DLD1 (cell line): ENCODE results near the gene AP2A2.

Experiments
- in situ Hi-C: cut with HindIII; loops from 2 replicates; pipeline ENCODE4 v1.10.0; 2017; ENCODE audit warnings: low sequenced_read_pairs

AP2A2 gene

DNA sequence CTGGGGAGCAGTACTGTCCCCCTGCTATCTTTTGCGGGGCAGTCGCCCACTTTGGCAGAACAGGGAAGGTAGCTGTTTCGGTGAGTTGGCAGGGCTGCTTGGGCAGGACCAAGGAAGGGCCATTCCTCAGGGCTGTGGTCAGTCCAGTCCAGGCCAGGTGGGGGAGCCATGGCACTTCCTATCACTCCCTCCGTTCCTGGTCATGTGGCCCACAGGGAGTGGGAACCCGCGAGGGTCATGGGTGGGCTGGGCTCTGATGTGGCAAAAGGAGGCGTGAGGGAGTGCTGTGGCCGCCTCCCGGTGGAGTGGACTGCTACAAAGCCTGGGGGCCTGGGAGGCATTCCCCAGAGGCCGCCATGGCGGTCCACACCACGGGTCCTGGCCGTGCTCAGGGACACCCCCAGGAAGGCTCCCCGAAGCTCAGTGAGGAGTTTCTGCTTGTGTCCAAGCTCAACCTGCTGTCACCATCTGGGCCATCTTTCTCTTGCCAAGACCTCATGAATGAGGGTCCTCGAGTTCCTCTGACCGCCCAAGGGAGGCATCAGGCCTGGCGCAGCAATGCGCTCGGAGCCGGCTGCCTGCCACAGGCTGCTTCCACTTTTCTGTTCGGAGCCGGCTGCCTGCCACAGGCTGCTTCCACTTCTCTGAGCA is 27.0 kb upstream of the AP2A2 start:
- in situ Hi-C loops, result no loop called here

DNA sequence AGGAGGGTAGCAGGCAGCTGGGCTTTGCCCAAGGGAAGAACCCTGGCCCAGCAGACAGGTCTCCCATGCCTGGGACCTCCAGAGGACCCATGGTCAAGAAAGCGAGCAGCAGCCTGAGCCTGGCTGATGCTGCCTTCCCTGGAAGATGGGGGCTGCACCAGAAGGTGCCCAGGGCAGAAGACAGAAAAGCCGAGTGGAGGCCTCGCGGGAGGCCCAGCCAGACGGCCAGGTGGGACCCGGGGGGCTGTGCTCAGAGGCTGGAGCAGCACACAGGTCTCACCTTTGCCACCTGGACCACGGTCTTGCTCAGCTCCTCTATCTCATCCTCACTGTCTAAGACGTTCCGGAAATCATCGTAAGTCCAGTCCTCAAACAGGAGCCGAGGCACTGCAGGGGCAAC is 25.9 kb upstream of the AP2A2 start:
- in situ Hi-C loops, result loop anchor here (25.0 kb wide), 1 partner anchor 313 kb away; the partner anchor contains the start of gene MUC5B

DNA sequence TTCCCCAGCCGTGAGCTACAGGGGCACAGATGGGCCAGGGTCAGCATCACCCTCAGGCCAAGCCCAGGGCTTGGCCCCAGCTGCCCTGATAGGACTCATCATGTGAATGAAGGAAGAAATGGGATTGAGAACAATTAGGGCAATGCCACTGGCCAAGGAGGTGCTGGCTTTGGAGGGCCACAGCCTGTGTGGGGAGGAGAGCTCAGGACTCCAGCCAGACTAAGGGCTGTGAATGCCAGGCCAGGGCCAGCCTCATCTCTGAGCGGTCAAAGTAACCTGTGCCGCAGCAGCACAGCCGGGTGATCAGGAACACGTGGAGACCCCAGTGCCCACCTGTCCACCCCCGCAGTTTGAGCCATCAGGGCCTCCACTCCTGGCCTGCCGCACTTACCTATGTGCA is 25.1 kb upstream of the AP2A2 start:
- in situ Hi-C loops, result loop anchor here (25.0 kb wide), 1 partner anchor 312 kb away; the partner anchor contains the start of gene MUC5B

DNA sequence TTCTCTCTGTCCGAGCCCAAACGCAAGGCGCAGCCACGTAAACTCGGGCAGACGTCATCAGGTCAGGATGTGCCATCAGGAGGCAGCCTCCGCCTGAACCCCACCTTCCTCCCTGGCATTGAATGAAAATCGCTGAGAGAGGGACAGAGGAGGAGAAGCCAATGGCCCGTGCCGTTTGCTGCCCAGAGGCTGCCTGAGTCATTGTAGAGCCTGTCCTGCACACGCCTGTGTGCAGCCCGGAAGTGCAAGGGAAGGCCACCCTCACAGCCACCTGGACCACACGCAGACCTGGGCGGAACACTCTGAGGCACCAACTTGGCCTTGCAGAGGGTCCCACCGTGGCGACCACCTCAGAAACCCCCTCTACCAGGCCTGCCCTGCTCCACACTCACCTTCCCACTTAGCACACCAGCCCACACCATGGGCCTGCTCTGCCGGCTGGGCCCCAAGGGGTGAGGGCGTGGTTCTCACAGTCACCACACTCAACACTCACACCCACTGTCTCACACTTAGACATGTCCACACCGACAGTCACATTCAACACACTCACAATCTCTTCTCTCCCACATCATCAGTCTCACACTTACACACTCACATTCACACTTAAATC is 24.1 kb upstream of the AP2A2 start:
- in situ Hi-C loops, result loop anchor here (25.0 kb wide), 1 partner anchor 311 kb away; the partner anchor contains the start of gene MUC5B

DNA sequence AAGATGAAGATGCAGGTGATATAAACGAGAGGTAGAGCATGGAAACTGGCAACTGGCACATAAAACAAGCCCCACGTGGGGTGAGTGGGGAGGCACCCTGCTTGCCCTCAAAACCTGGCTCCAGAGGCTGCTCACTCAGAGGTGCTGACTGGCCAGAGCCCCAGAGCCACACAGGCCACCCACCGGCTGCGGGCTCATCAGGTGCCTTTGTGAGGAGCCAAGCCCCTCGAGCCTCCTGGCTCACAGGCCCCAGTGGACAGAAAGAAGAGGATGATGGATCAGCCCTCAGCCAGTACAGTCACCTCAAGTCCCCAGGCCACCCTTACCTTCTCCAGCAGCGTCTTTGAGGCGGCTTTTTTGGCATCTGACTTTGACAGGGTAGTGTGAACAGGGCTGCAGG is 21.3 kb upstream of the AP2A2 start:
- in situ Hi-C loops, result loop anchor here (25.0 kb wide), 1 partner anchor 308 kb away; the partner anchor contains the start of gene MUC5B

DNA sequence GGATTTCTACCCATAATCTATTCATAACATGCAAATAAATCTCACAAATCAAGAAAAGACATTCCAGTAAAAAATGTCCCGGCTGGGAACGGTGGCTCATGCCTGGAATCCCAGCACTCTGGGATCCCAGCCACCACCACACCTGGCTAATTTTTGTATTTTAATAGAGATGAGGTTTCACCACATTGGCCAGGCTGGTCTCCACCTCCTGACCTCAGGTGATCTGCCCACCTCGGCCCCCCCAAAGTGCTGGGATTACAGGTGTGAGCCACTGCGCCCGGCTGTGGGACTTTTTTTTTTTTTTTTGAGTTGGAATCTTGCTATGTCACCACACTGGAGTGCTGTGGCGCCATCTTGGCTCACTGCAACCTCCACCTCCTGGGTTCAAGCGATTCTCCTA is 19.7 kb upstream of the AP2A2 start:
- in situ Hi-C loops, result loop anchor here (5.0 to 25.0 kb wide), 2 partner anchors 146 to 306 kb away; partner anchors contain the start of gene MUC5B

DNA sequence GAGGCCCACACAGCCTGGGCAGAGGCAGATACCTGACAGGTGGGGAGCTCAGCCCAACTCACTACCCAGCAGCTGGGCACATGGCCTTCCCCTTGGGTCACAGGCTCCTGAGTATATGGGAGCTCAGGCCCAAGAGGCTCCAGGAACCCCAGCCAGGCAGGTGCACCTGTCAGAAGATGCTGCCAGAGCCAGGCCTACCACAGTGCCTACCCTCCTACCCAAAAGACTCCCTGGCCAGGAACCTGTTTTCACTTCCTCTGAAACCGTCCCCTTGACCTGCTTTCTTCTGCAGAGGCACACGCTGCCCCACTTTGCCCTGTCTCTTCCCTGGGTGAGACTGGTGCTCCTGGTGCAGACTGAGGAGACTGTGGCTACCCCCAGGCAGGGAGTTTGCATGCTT is 18.0 kb upstream of the AP2A2 start:
- in situ Hi-C loops, result loop anchor here (5.0 to 25.0 kb wide), 2 partner anchors 145 to 305 kb away; partner anchors contain the start of gene MUC5B

DNA sequence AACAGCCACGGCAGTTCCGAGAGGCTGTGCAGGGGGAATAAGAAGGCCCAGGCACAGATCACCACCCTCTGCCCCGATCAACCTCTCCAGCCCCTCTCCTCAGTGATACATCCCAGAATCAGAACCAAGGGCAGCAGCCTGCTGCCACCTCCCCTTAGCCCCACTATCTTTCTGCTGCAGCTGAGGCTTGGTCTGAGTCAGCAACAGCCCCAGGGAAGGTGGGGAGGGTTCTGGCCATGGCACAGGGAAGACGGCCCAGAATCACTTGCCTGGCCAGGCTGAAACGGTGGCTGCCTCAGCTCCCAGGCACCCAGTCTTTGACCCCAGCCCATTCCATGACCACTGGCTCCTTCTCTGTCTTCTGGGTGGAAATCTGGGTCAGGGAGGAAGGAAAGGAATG is 17.4 kb upstream of the AP2A2 start:
- in situ Hi-C loops, result loop anchor here (5.0 to 25.0 kb wide), 2 partner anchors 144 to 304 kb away; partner anchors contain the start of gene MUC5B

DNA sequence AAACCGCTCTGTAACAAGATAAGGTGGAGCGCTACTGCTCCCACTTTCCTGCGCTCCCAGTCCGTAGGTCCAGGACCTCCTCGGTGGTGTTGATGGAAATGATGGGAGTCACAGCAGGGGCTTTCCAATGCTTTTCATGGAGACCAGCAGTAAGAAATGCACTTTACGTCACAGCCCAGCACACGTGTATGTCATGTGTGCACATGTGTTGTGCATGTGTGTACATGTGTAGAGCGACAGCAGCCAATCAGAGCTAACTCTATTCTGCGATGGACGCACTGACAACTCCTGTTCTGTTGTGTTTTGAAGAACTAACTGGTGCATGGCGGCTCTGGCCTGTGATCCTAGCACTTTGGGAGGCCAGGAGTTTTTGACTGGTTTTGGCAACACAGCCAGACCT is 16.3 kb upstream of the AP2A2 start:
- in situ Hi-C loops, result loop anchor here (5.0 to 25.0 kb wide), 2 partner anchors 143 to 303 kb away; partner anchors contain the start of gene MUC5B

DNA sequence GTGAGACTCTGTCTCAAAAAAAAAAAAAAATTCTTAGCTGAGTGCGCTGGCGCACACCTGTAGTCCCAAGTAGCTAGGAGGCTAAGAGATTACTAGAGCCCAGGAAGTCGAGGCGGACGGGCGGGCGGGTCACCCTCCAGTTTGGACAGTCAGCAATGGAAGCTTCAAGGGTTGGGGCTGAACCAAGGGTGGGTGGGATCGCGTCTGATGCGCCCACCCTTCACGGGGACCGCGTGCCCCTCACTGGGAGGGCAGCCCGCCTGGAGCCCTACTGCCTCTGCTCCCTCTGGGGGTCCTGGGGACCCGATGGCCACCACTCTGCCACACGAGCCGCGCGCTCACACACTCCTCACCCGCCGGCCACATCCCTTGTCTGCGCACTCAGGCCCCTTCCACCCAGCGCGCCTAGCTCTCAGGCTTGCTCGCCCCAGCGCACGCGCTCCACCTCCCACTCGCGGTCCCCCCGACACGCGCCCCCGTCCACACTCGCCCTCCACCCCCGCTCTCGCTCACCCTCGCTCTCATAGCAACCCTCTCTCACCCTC is 15.6 kb upstream of the AP2A2 start:
- in situ Hi-C loops, result loop anchor here (5.0 to 25.0 kb wide), 2 partner anchors 48 to 302 kb away; partner anchors contain the start of gene MUC5B

DNA sequence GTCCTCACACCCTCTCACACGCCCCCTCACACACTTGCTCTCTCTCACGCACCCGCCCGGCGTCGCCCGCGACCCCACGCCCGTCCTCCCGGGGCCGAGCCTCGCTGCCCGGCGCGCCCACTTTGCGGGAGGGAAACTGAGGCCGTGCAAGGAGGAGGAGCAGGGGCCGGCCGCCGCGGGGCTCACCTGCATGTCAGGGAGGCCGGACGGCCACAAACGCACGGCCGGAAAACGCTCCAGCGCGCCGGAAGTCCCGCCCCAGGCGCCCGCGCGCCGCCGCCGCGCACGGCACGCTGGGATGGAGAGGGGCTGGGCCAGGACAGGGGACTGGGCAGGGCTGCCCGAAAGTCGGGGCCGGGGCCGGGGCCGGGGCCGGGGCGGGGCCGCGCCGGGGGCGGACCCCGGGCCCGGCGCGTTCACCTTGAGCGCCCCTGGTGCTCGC is 15.1 kb upstream of the AP2A2 start, which contains the start of gene CHID1:
Gene CHID1 (minus strand): TSS at position 222 of the 442 bp plus-strand sequence. CDS start 5,994 bp downstream, outside the sequence.
- in situ Hi-C loops, result loop anchor here (5.0 to 25.0 kb wide), 2 partner anchors 48 to 302 kb away; partner anchors contain the start of gene MUC5B

DNA sequence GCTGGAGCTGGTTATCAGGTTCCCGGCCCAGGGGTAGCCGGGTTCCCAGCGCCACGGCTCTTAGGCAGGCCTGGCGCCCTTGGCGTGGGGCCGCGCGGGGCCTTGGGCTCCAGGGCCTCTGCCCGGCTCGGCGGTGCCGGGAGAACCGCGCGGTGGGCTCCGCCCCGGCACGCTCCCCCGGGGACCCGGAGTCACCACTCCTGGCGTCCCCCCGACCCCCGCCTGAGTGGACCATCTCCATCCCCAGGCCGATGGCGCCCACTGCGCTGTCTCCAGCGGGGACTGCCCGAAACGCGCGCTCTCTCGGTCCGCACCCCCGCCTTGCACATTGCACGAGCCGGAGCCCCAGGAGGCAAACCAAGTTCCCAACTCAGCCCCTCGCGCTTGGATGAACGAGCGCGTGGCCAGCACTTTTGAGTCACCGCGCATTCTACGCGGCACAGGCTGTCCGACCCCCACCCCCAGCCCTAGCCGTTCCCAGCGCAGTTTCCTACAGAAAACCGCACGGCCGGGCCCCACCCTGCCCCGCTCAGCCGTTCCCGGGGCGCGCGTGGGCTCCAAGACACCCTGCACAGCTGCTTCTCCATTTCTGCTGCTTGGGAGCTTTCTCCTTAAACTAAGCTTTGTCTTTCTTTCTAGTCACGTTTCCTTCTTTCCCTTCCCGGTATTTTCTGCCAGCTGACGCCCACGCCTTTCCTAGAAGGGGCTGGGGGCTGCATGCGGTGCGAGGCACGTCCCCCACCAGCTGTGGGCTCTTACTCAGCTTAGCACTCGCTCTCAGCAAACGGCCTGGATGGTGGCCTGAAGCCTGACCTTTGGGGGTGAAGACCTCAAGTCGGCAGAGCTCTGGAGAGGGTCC is 14.4 kb upstream of the AP2A2 start:
- in situ Hi-C loops, result loop anchor here (5.0 to 25.0 kb wide), 2 partner anchors 49 to 301 kb away; partner anchors contain the start of gene MUC5B

DNA sequence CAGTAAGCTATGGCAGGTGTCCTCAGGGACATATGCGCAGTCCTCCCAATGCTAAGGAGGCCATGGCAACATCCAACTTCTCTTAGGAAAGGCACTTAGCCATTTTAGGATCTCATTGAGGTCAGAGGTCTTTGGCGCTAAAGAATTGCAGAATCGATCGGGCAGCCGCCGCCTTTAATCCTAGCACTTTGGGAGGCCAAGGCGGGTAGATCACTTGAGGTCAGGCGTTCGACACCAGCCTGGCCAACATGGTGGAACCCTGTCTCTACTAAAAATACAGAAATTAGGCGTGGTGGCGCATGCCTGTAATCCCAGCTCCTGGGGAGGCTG is 13.8 kb upstream of the AP2A2 start:
- in situ Hi-C loops, result loop anchor here (5.0 to 25.0 kb wide), 2 partner anchors 50 to 300 kb away; partner anchors contain the start of gene MUC5B

DNA sequence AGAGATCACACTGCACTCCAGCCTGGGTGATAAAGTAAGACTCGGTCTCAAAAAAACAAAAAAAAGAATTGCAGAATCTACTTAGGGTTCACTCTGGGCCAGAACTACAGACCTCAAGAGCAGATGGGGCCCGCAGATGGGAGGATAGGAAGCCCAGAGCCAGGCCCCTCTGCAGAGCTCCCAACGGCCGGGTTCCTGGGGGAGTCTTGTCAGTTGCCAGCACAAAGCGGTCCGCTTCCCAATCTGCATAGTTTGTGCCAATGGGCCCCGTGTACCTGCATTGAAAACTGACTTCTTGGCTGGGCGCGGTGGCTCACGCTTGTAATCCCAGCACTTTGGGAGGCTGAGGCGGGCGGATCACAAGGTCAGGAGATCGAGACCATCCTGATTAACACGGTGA is 13.4 kb upstream of the AP2A2 start:
- in situ Hi-C loops, result loop anchor here (5.0 to 25.0 kb wide), 2 partner anchors 50 to 300 kb away; partner anchors contain the start of gene MUC5B

DNA sequence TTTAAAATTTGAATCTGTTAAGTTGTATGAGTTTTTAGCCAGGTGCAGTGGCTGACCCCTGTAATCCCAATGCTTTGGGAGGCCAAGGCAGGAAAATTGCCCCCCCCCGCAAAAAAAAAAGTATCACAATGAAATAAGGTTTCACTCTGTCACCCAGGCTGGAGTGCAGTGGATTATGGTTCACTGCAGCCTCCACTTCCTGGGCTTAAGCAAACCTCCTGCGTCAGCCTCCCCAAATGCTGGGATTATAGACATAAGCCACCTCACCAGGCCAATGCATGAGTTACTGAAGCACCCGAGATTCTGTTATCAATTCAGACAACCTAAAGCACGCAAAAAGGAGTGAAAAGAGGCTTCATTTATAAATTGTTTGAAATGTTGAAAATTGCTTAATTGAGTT is 12.6 kb upstream of the AP2A2 start:
- in situ Hi-C loops, result loop anchor here (5.0 to 25.0 kb wide), 2 partner anchors 51 to 299 kb away; partner anchors contain the start of gene MUC5B

DNA sequence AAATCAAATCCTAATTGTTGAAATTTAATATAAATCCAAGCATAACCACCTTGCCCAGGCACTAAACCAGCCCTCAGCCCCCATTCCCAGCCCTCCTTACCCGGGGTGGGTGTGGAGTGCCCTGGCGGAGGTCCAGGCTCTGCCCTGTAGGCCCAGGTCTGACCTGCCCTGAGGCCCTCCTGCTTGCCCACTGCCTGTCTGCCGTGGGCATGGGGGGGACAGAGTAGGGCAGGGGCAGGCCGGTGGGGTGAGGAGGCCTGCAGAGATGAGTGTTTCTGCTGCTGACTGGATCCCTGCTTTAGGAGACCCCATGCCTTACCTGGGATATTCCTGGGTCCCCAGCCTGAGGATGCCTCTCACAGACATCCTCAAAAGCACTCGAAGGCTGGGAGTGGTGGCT is 11.5 kb upstream of the AP2A2 start:
- in situ Hi-C loops, result loop anchor here (5.0 to 25.0 kb wide), 2 partner anchors 52 to 298 kb away; partner anchors contain the start of gene MUC5B

DNA sequence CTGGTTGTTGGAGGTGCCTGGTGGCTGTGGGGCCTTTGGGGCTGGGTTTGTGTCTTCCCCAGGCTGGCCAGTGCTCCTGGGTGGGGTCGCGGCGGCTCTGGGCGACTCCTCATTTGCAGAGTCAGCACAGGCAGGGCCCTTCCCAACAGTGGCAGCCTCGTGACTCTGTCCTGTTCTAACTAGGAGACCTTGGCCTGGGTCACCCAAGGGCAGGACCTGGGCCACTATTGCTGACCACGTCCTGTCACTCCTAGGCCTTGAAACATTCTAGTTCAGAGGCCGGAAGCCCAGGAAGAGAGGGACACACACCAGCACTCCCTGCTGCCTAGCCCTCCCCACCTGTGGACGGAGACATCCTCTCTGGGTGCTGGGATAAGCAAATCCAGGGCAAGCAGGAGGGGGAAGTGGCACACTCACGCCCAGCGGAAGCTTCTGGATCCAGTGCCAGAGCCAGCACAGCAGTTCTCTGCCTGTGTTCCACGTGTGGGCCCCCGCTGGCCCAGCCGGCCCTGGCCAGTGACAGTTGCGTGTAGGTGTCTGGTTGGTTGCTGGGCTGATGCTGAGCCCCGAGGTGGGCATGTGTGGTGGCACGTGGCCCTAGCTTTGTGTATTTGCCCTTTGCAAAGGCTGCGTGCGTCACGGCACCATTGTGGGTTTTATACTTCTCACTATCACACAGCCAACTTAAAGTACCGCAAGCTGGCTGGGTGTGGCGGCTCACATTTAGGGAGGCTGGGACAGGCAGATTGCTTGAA is 10.7 kb upstream of the AP2A2 start:
- in situ Hi-C loops, result loop anchor here (5.0 to 25.0 kb wide), 2 partner anchors 53 to 297 kb away; partner anchors contain the start of gene MUC5B

DNA sequence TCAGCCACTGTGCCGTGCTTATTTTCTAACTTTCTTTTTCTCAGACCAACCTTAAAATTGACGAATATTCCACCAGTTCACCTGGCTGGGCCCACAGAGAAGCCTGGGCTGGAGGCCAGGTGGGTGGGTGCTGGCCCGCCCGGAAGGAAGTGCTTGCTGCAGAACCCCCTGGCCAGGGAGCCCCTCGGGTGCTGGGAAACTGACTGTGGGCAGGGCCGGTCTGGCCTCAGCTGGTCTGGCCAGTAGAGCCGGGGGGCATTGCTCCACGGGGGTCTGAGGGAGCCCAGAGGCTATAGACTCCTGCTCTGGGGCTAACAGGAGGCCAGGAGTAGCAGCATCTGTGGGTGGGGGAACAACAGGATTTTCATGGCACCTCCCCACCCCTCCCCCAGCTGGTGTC is 8.2 kb upstream of the AP2A2 start:
- in situ Hi-C loops, result loop anchor here (25.0 kb wide), 1 partner anchor 295 kb away; the partner anchor contains the start of gene MUC5B
